DMS53 treated with DMSO at 0.1 percent for 48 hours (cell line): Measurements from ENCODE around the gene TMEM95.
A peak's percentile ranks its signal among the peaks of the same experiment; 100 is the strongest.
"Not testable (repeated sequence)": the region's sequence is repeated elsewhere in the genome, so short reads cannot be mapped to it uniquely, and the experiment has no call there.

Experiments used
- DNase-seq: peaks from one replicate; lab custom pipeline; 2025; ENCODE audit not compliant: unreplicated experiment; lab: John Stamatoyannopoulos, UW

TMEM95 gene

GRCh38 chr17:7346761-7347614 is 8.0 kb upstream of the TMEM95 start:
- no peak for DNase-seq

DNA sequence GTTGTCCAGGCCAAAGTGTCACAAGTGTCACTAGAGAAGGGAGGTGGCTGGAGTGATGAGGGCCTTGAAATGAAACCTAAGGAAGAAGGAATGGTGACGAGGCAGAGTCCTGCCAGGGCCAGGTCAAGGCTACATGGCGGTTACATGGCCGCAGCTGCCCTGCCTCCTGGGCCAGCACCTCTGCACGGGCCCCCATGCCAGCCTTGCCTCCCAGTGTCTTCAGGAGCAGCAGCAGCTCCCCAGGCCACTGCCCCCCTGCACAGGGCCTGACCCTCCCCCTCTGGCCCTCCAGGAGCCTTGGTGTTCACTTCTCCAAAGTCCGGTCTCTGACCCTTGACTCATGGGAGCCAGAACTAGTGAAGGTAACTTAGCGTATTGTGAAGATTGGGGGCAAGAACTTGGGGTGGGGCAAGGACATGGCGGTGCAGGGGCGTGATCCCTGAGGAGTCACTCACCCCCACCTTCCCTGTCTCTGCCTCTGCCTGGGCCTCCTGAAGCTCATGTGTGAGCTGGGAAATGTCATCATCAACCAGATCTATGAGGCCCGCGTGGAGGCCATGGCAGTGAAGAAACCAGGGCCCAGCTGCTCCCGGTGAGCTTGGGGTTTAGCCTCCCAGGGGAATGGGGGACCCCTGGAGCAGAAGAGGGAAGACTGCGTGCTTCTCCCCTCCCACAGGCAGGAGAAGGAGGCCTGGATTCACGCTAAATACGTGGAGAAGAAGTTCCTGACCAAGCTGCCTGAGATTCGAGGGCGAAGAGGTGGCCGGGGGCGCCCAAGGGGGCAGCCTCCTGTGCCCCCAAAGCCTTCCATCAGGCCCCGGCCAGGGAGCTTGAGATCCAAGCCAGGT is 7.1 kb upstream of the TMEM95 start:
- no peak for DNase-seq

DNA sequence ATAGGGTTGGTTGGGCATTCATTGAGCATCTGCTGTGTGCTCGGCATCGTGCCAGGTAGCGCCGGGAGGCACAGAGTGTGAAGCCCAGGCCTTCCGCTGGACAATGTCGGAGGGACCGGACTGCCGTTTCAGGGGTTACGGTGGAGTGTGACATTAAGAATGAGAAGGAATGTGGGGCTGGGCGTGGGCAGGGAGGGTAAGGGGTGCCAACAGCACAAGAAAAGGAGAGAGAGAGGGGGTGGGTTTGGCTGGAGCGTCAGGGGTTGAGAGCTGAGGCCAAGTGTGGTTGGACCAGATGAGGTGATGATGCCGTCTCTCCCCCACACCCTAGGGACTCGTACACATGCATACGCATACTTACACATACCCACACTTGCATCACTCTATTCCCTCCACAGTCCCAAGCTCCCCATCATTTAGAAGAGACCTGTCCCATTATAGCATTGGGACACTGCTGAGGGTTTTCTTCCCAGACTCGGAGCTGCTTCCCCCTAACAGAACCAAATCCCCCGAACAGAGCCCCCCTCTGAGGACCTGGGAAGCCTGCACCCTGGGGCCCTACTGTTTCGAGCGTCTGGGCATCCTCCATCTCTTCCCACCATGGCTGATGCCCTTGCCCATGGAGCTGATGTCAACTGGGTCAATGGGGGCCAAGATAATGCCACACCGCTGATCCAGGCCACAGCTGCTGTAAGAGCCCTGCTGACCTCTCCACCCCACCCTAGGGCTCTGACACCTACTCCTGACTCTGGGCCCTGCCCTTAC is 6.3 kb upstream of the TMEM95 start:
- no peak for DNase-seq

DNA sequence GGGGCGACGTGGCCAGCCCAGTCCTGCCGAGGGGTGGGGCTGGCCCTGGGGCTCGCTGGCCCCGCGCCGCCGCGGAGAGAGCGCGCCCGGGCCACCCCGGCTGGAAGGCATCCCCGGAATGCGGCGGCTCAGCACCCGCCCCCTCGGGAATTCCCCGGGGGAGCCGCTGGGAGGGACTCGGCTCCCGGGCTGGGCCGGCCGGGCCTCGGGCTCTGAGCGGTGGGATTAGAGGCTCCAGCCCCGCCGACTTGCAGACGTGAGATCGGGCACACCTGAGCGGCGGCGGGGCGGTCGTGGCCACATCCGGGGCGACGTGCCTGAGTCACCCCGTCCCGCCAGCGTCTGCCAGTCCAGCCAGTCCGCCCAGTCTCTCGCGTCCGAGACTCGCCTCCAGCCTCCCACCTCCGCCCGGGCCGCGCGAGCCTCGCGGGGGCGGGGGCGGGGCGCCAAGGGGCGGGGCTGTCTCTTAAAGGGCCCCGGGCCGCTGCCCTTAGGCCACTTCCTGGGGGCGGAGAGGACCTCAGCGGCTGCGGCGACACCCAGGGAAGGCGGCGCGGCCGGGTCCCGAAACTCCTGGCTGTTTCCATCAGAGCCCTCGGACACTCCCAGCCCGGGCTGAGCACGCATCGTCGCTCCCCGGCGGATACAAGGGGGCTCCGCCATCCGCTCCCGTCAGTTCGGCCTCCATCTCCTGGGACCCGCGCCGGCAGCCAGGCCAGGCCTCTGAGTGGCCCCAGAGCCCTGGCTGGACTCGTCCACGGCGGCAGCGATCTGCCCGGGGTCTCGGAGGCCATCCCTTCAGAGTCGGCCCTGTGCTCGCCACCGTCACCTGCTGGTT is 3.1 kb upstream of the TMEM95 start, which contains the start of gene KCTD11:
Gene KCTD11 (plus strand): TSS at position 498 of the 838 bp plus-strand sequence.
- peak; percentile 85 for DNase-seq

DNA sequence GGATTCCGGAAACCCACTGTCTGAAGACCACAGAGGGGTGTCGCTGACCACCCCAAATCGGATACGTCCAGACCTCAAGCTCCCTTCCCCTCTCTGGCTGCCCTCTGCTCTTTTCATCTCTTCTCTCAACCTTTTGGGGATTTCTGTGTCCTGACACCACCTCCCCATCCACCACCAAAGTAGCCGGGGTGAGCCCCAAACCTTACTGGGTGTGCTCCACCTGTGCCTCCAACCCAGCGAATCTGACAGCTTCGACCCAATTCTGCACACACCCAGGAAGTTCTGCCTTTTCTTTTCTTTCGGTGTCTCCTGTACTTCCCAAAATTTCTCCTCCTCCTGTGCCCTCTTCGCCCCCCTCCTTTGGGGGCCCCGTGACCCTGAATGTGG is 2.5 kb upstream of the TMEM95 start:
- DNase-seq = no peak

GRCh38 chr17:7352910-7353635 is 1.9 kb upstream of the TMEM95 start:
- DNase-seq = no peak

DNA sequence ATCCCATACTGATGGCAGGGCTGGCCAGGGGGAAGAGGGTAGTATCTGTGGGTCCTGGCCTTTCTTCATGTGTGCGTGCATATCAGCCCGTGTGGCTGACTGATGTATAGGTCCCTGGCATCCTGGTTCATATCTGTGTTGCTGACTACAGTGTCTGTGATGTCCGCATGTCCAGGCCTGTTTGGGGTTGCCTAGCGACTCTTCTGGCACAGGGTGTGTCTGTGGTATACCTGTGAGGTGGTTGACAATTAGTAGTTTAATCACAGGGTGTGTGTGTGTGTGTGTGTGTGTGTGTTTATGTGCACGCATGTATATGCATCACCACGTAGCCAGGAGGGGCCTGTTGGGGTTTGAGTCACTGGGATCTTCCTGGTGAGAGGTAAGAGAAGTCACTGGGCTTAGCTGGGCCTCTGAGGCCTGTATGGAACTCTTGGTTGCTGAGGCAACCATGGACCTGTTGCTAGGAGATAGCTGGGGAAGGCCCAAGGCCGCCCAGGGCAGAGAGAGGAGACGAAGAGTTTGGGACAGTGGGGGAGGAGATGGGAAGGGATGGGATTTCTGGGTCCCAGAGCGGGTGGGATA is 603 bp upstream of the TMEM95 start:
- no peak for DNase-seq

- no peak for DNase-seq
Measured at GRCh38 chr17:7355573-7355972, 617 bp downstream of the TMEM95 start.

- DNase-seq = peak; percentile 85
Measured at GRCh38 chr17:7356072-7356549, 1.2 kb downstream of the TMEM95 start.

DNA sequence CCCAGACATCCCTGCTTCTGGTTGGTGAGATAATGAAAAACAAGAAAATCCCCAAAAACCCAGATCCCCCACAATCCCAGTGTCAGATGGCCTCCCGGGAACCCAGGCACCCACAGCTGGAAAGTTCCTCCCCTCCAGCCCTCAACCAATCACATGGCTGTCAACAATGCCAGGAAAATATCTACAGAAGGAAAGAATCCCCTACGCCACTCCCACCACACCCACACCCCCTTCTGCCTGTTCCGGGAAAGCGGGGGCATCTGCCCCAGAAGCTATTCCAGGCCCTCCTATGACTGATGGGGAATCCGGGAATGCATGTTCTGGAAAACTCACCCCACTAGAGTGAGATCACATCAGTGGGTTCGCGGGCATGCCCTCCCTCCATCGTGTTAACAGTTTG is 1.8 kb downstream of the TMEM95 start:
- DNase-seq = no peak

DNA sequence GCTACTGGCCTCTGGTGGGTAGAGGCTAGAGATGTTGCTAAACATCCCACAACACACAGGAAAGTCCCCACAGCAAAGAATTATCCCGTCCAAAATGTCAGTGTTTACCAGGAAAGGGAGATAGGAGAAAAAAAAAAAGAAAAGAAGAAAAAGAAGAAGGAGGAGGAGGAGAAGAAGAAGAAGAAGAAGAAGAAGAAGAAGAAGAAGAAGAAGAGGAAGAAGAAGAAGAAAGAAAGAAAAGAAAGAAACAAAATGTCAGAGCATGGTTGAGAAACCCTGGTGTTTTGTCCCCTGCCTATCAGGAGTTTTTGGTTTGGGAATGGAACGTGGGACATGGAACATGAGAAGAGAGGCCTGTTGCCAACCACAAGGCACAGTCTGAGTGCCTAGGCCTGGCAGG is 2.4 kb downstream of the TMEM95 start:
- DNase-seq = no peak

DNA sequence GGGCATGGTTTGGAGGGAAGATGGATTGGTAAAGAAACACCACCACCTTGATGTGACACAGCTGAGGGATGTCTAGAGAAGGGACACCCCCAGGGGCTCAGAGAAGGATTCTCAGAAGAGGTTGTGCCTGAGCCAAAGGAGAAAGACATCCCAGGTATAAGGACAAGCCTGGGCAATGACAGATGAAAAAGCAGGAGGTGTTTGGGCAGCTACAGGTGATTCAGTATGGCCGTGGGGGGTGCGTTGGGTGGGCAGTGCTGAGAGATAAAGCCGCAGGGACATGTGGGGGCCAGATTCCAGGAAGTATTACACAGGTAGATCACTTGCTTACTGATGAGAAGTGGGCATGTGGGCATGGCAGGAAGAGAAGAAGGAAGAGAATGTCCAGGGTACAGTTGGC is 7.0 kb downstream of the TMEM95 start:
- DNase-seq = no peak

DNA sequence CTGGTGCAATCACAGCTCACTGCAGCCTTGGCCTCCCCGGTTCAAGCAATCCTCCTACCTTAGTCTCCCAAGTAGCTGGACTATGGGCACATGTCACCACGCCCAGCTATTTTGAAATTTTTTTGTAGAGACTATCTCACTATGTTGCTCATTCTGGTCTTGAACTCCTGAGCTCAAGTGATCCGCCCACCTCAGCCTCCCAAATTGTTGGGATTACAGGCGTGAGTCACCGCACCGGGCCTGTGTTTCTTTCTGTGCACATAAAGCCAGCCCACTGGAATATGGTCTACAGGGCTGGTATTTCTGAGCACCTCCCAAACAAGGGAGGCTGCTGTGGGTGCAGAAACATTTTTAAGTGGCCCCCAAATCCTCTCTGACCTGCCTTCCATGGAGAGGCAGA is 8.4 kb downstream of the TMEM95 start:
- no peak for DNase-seq

DNA sequence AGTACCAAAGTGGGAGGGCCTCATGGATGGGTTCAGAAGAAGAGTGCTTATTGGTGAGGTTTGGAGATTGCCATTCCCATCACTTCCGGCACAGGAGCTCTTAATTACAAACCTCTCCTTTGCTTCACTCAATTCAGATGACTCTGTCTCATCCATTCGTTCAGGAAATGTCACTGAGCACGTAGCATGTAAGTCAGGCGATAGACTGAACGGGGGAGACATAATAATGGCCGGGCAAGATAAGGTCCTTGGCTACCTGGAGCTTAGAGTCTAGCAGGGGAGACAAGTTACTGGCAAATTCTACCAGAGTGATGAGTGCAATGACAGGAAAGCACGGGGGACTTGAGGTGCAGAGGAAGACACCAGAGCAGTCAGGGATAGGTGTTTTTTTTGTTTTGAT is 11.0 kb downstream of the TMEM95 start:
- DNase-seq = not testable (repeated sequence)

GRCh38 chr17:7367083-7367482 is 12.1 kb downstream of the TMEM95 start:
- DNase-seq = no peak

- no peak for DNase-seq
Measured at GRCh38 chr17:7367918-7368598, 13.1 kb downstream of the TMEM95 start.

GRCh38 chr17:7368599-7368994 is 13.6 kb downstream of the TMEM95 start:
- not testable (repeated sequence) for DNase-seq

DNA sequence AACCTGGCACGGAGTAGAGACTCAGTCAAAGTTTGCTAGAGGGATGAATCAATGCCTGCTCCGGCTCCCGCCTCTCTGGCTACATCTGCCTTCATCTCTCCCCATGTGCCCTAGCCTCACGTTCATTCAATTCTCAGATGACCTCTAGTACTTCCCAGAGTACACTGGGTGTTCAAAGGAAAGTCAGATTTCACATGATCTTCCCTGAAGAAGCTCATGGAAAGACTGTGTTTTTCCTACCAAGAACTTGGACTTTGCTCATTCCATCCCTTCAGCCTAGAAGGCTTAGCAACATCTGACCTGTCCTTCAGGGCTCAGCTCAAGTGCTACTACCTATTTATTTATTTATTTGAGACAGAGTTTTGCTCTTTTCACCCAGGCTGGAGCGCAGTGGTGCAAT is 14.9 kb downstream of the TMEM95 start:
- DNase-seq = no peak

GRCh38 chr17:7370853-7371252 is 15.9 kb downstream of the TMEM95 start:
- DNase-seq = no peak
